Measurements from ENCODE around the gene IGSF23.

DNA sequence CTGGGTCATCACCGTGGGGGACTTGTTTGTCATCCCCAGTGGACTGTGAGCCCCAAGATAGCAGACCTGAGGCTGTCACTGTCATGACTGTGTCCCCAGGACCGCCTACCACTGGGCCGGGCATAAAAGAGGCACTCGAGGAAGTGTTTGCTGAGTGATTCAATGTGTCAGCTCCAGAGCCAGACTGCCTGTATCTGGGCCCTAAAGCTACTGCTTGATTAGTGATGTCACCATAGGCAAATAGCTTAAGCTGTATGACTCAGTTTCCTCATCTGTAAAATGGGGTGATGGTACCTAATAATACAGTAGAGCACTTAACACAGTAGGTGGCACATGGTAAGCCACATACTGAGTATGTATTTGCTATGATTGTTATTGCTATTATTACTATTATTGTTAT, 46.7 kb downstream of the IGSF23 start:
- TF ChIP-seq CTCF (IDR thresholded peaks at IDR 0.05) (no peak), POLR2A (IDR thresholded peaks at IDR 0.05) (no peak), POLR2AphosphoS5 (IDR thresholded peaks at IDR 0.05) (no peak)

All from sigmoid colon (tissue), 4 donors.